ENCODE measurements around the gene ARPC1A.
"Not testable (repeated sequence)": the region's sequence is repeated elsewhere in the genome, so short reads cannot be mapped to it uniquely, and the experiment has no call there.

Gene ARPC1A

DNA sequence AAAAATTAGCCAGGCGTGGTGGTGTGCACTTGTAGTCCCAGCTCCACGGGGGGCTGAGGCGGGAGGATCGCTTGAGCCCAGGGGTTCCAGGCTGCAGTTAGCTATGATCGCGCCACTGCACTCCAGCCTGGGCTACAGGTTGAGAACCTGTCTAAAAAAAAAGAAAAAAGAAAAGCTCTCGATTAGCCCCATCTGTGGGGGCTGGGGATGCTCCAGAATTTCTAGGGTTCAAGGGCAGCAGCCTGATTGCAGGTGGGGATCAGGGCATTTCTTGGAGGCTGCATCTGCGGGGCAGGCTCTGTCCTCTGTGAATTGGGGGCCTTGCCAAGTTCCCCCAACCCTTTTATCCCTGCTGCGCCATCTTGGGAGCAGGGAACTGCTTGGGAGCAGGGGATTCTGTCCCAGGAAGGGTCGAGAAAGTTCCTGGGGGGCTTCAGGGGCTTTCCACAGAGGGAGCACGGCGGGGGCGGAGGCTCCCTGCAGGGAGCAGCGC lies 651 bp upstream of the ARPC1A start:
- TF ChIP-seq, protein P1, sequence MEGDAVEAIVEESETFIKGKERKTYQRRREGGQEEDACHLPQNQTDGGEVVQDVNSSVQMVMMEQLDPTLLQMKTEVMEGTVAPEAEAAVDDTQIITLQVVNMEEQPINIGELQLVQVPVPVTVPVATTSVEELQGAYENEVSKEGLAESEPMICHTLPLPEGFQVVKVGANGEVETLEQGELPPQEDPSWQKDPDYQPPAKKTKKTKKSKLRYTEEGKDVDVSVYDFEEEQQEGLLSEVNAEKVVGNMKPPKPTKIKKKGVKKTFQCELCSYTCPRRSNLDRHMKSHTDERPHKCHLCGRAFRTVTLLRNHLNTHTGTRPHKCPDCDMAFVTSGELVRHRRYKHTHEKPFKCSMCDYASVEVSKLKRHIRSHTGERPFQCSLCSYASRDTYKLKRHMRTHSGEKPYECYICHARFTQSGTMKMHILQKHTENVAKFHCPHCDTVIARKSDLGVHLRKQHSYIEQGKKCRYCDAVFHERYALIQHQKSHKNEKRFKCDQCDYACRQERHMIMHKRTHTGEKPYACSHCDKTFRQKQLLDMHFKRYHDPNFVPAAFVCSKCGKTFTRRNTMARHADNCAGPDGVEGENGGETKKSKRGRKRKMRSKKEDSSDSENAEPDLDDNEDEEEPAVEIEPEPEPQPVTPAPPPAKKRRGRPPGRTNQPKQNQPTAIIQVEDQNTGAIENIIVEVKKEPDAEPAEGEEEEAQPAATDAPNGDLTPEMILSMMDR (IDR thresholded peaks at IDR 0.05; ENCODE audit: low read depth, low read length): no peak
- no peak for DNase-seq (ENCODE audit: extremely low read depth, low read depth)

DNA sequence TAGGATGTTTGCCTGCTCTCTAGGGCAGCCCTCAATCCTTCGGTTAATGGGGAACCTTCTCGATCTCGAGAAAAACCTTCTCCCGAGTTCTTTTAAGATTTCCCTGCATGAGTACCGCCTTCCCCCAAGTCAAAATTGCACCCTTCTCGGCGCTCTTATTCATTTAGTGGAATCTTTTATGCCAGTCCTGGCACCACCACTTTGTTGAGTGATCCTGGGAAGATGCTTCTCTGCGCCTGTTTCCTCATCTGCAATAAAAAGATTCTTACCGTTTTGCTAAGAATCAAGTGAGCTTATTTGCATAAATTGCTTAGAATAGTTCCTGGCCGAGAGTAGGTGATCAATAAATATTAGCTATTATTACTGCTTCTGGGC lies 697 bp downstream of the ARPC1A start:
- no peak for DNase-seq (ENCODE audit: extremely low read depth, low read depth)
- TF ChIP-seq, protein P1 (IDR thresholded peaks at IDR 0.05; ENCODE audit: low read depth, low read length): no peak

DNA sequence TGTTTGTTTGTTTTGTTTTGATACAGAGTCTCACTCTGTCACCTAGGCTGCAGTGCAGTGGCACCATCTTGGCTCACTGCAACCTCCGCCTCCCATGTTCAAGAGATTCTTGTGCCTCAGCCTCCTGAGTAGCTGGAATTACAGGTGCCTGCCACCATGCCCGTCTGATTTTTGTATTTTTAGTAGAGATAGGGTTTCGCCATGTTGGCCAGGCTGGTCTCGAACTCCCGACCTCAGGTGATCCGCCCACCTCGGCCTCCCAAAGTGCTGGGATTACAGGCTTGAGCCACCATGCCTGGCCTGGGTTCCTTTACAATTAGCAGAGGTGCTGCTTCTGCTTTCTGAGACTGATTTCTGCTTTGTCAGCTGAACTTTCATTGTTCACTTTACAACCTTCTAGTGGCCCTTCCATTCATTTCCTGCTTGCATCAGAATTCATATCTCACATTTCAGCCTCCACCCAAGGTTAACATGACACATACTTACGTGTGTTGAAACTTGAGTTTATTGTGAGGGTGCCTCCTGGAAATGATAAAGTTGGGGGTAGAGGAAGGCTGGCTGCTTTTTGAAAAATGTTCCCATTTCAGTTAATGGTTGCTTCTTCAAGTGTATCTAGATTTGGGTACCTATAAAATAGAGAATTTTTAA lies 4.7 kb downstream of the ARPC1A start:
- peak; percentile 73 for DNase-seq (ENCODE audit: extremely low read depth, low read depth)

DNA sequence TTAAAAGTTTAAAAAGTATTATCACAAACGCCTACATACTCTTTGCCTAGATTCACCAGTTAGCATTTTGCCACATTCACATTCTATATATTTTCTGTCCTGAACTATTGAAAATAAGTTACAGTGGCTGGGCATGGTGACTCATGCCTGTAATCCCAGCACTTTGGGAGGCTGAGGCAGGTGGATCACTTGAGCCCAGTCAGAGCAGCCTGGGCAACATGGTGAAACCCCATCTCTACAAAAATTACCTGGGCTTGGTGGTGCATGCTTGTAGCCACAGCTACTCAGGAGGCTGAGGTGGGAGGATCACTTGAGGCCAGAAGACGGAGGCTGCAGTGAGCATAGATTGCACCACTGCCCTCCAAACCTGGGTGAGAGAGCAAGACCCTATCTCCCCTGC lies 5.3 kb downstream of the ARPC1A start:
- TF ChIP-seq, protein P1 (IDR thresholded peaks at IDR 0.05; ENCODE audit: low read depth, low read length): no peak
- DNase-seq (ENCODE audit: extremely low read depth, low read depth): no peak

DNA sequence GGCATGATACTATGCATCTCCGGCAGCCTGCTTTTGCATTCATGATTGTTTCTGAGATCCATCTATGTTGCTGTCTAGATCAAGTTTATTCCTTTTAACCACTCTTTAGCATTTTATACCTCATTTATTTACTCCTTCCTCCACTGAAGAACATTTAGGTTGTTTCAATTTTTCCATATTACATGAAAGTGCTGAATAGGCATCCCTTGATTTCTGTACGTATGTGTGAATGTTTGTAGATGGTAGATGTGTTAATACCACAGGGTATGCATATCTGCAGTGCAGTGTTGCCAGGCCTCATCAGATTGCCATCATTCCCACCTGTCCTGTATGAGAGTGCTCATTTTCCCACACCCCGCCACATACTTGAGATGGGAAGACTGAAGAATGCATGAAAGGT lies 13.9 kb downstream of the ARPC1A start:
- DNase-seq (ENCODE audit: extremely low read depth, low read depth): no peak
- TF ChIP-seq, protein P1 (IDR thresholded peaks at IDR 0.05; ENCODE audit: low read depth, low read length): no peak

DNA sequence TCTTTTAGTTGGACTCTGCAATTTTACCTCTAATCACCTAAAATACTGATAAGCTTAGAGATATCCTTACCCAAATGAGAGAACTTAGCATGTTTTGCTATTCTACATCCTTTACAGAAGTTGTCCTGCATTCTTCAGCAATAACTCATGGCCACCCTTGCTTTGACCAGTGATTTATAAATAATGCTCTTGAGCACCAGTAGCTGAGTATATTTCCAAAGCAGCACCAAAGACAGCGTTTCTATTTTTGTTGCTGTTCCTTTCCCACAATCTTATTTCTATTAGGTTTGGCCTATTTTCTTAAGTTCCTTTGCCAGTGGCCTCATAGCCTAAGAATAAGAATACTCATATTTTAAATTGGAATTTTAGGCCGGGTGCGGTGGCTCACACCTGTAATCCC lies 15.0 kb downstream of the ARPC1A start:
- DNase-seq (ENCODE audit: extremely low read depth, low read depth): no peak

DNA sequence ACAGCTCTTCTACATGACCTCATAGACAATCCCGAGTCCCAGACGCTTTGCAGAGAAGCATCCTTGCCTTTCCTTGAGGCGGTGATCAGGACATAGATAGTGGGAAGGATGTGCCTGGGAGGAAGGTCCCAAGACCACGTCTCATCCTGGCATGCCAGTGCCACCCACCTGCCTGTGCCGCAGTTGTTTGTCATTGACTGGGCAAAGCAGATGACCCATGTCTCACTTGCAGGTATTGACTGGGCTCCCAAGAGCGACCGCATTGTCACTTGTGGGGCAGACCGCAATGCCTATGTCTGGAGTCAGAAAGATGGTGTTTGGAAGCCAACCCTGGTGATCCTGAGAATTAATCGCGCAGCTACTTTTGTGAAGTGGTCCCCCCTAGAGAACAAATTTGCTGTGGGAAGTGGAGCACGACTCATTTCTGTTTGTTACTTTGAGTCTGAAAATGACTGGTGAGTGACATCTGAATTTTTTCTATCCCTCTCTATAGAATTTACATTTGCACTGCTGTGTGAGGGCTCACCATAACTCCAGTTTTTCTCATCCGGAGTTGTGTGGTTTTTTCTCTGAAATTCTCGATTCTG lies 18.5 kb downstream of the ARPC1A start:
- TF ChIP-seq, protein P1 (IDR thresholded peaks at IDR 0.05; ENCODE audit: low read depth, low read length): no peak
- no peak for DNase-seq (ENCODE audit: extremely low read depth, low read depth)

More for the DNA sequence above, 15.0 kb downstream of the ARPC1A start:
- TF ChIP-seq, protein P1 (IDR thresholded peaks at IDR 0.05; ENCODE audit: low read depth, low read length): no peak

DNA sequence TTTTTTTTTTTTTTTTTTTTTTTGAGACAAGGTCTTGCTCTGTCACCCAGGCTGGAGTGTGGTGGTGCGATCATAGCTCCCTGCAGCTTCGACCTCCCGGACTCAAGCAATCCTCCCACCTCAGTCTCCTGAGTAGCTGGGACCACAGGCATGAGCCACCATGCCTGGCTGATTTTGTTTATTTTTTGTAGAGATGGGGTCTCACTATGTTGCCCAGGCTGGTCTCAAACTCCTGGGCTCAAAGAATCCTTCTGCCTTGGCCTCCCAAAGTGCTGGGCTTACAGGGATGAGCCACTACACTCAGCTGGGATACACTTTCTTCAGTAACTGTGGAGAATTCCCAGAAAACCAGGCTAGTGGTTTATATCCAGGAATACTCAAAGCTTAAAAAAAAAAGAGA lies 24.9 kb downstream of the ARPC1A start:
- not testable (repeated sequence) for DNase-seq (ENCODE audit: extremely low read depth, low read depth)
